Mesendoderm (in vitro differentiated cells): ENCODE data around the gene YTHDF1.

Experiments used
- DNase-seq: peaks from one replicate; pipeline ENCODE4 v3.0.0; 2013
- H2AK5ac ChIP-seq: 2 replicates; pipeline ENCODE4 v1.6.1; 2013; ENCODE audit warnings: low read length, inconsistent platforms
- H2BK120ac ChIP-seq: 2 replicates; pipeline ENCODE4 v1.6.1; 2013; ENCODE audit warnings: low read depth, mild to moderate bottlenecking, low read length, moderate library complexity, mixed read lengths
- H2BK15ac ChIP-seq: replicated peaks from 2 replicates; pipeline ENCODE4 v1.6.1; 2013; ENCODE audit warnings: low read depth, mild to moderate bottlenecking, moderate library complexity
- H2BK5ac ChIP-seq: 2 replicates; pipeline ENCODE4 v1.6.1; 2013; ENCODE audit warnings: low read length, inconsistent platforms
- H3K18ac ChIP-seq: 2 replicates; pipeline ENCODE4 v1.6.1; 2013; ENCODE audit warnings: mild to moderate bottlenecking, low read length, mixed read lengths
- H3K23ac ChIP-seq: one replicate; pipeline ENCODE4 v1.6.1; 2013; ENCODE audit warnings: low read length
- H3K27ac ChIP-seq: 2 replicates; pipeline ENCODE4 v1.5.1; 2013; ENCODE audit warnings: low read depth, mild to moderate bottlenecking, inconsistent platforms, low read length, moderate library complexity
- H3K27me3 ChIP-seq: 2 replicates; pipeline ENCODE4 v1.6.1; 2013; ENCODE audit warnings: low read length, control low read depth, mild to moderate bottlenecking, inconsistent platforms; ENCODE audit not compliant: insufficient read depth, poor library complexity
- H3K36me3 ChIP-seq: 2 replicates; pipeline ENCODE4 v1.6.1; 2013; ENCODE audit warnings: low read length, inconsistent platforms; ENCODE audit not compliant: control insufficient read depth, insufficient read depth
- H3K4ac ChIP-seq: one replicate; pipeline ENCODE4 v1.6.1; 2013; ENCODE audit warnings: low read depth, mild to moderate bottlenecking, low read length, moderate library complexity
- H3K4me1 ChIP-seq: 2 replicates; pipeline ENCODE4 v1.6.1; 2013; ENCODE audit warnings: low read depth, low read length, inconsistent platforms; ENCODE audit not compliant: control insufficient read depth
- H3K4me2 ChIP-seq: 2 replicates; pipeline ENCODE4 v1.6.1; 2013; ENCODE audit warnings: low read length
- H3K4me3 ChIP-seq: 2 replicates; pipeline ENCODE4 v1.5.1; 2013; ENCODE audit warnings: mild to moderate bottlenecking, low read length
- H3K56ac ChIP-seq: one replicate; pipeline ENCODE4 v1.6.1; 2013; ENCODE audit warnings: low read length
- H3K79me1 ChIP-seq: 2 replicates; pipeline ENCODE4 v1.6.1; 2013; ENCODE audit warnings: low read length, inconsistent platforms
- H3K79me2 ChIP-seq: 2 replicates; pipeline ENCODE4 v1.6.1; 2013; ENCODE audit warnings: mild to moderate bottlenecking, low read length; ENCODE audit not compliant: control insufficient read depth, insufficient read depth
- H3K9ac ChIP-seq: 2 replicates; pipeline ENCODE4 v1.6.1; 2013; ENCODE audit warnings: low read length, inconsistent platforms
- H4K5ac ChIP-seq: one replicate; pipeline ENCODE4 v1.6.1; 2013; ENCODE audit warnings: low read length
- H4K8ac ChIP-seq: one replicate; pipeline ENCODE4 v1.6.1; 2013; ENCODE audit warnings: low read depth, mild to moderate bottlenecking, control low read depth, low read length, moderate library complexity
- whole genome bisulfite sequencing: extraction: QIAGEN DNeasy Blood & Tissue Kit; methylation state at CpG from one replicate; pipeline ENCODE4 v1.1.7; 2013; ENCODE audit warnings: low lambda C conversion rate, missing lambda C conversion rate; ENCODE audit not compliant: insufficient coverage; ENCODE audit errors: extremely low coverage; 5-methylcytosine and 5-hydroxymethylcytosine counted together

Gene YTHDF1

DNA sequence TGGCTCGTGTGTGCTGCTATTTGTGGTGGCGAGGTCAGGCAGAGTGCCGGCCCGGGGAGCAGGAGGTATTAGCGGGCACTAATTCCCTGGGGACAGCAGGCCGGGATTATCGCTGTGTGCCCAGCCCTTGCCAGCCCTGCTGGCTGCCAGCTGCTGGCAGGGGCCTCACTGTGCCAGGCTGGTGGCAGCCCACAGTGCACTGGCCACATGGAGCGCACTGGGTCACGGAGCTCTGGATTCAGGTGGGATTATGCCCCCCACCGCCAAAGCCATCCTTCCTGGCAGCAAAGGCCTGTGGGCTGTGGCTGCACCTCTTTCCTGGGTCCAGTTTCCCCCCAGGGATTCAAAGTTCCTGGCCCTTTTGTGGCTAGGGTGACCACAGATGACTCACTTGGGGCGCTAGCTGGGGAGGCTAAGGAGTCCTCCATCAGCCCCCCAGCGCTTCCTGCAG lies 59.7 kb downstream of the YTHDF1 start:
- no peak overlapping the region for H3K56ac ChIP-seq
- H2BK120ac ChIP-seq: no peak overlapping the region
- no peak for DNase-seq
- H3K36me3 ChIP-seq: no peaks in the 10 kb centered on the region
- no peak overlapping the region for H4K5ac ChIP-seq
- no peak overlapping the region for H3K4me3 ChIP-seq
- no peak overlapping the region for H3K27ac ChIP-seq
- no peak overlapping the region for H2BK5ac ChIP-seq
- no peak overlapping the region for H3K4me2 ChIP-seq
- H3K79me1 ChIP-seq: no peaks in the 10 kb centered on the region
- no peaks in the 10 kb centered on the region for H3K4me1 ChIP-seq
- H4K8ac ChIP-seq: no peak overlapping the region
- H3K23ac ChIP-seq: no peak overlapping the region
- H3K4ac ChIP-seq: no peak overlapping the region
- H3K9ac ChIP-seq: no peak overlapping the region
- no peak overlapping the region for H3K18ac ChIP-seq
- WGBS: no CpG with 5 or more reads among the region's 12 CpGs
- H2BK15ac ChIP-seq: no peak overlapping the region
- no peaks in the 10 kb centered on the region for H3K79me2 ChIP-seq
- no peaks in the 10 kb centered on the region for H3K27me3 ChIP-seq
- H2AK5ac ChIP-seq: no peak overlapping the region

DNA sequence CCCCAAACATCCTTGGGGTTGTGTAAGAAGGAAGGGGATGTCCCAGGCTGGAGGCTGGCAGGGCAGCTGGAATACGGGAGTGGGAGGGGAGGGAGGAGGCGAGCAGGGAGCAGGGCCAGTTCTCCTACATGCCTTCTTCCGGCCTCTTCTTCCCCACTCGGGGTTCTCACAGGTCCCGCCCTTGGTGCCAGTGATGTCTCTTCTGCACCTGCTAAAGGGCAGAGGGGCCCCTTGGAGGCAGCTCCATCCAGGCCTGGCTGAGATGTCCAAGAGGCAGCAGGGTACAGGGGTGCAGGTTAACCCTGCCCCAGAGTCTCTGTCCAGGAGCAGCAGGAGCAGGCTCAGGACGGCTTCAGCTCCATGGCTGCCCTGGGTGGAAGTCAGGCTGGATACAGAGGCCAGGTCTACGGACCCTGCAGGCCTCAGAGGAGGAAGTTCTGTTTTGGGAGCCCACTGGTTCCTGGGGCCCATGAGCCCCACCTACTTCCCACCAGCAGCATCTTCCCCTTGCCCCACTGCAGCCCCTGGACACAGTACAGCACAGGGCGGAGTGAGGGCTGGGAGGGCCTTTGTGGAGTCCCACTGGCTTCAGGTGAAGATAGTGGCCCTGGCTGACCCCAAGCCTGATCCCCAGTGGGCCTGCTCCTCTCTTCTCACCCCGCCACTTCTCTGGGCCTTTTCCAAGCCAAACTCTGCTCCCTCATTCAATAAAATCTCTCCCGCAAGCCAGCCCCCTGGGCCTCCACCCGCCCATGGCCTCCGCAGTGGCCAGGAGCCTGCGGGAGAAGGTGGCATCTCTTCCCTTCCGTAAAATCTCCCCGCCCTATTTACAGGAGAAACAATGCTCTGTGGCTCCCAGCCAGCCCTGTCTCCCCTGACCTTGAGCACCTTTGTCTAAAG lies 60.4 kb downstream of the YTHDF1 start:
- H3K9ac ChIP-seq: no peak overlapping the region
- no CpG with 5 or more reads among the region's 15 CpGs for WGBS
- no peaks in the 10 kb centered on the region for H3K79me1 ChIP-seq
- H3K4me1 ChIP-seq: no peaks in the 10 kb centered on the region
- no peak overlapping the region for H2BK120ac ChIP-seq
- no peak overlapping the region for H3K27ac ChIP-seq
- no peak overlapping the region for H2BK15ac ChIP-seq
- H3K56ac ChIP-seq: no peak overlapping the region
- no peaks in the 10 kb centered on the region for H3K27me3 ChIP-seq
- no peak for DNase-seq
- no peak overlapping the region for H3K18ac ChIP-seq
- H3K4ac ChIP-seq: no peak overlapping the region
- no peak overlapping the region for H2AK5ac ChIP-seq
- no peak overlapping the region for H3K4me3 ChIP-seq
- H4K5ac ChIP-seq: no peak overlapping the region
- H3K79me2 ChIP-seq: no peaks in the 10 kb centered on the region
- H3K4me2 ChIP-seq: no peak overlapping the region
- no peak overlapping the region for H2BK5ac ChIP-seq
- no peaks in the 10 kb centered on the region for H3K36me3 ChIP-seq
- no peak overlapping the region for H3K23ac ChIP-seq
- no peak overlapping the region for H4K8ac ChIP-seq

DNA sequence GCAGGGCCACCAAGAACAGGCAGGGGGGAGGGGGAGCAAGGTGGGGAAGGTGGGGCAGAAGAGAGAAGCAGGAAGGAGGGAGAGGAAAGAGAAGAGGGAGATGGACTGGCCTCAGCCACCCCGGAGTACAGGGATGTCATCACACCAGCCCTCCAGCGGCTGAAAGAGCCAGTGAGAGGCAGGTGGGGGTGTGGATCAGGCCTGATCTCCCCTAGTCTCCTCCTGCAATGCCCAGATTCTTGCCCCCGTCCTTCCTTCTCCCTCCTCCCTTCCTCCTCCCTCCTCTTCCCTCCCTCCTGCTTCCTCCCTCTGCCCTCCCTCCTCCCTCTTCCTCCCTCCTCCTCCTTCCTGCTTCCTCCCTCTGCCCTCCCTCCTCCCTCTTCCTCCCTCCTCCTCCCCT lies 61.5 kb downstream of the YTHDF1 start:
- Histone ChIP-seq H2BK15ac (no peak overlapping the region), H2BK120ac (no peak overlapping the region), H3K23ac (no peak overlapping the region), H3K27ac (no peak overlapping the region), H3K27me3 (no peaks in the 10 kb centered on the region), H3K4me3 (no peak overlapping the region), H3K36me3 (no peaks in the 10 kb centered on the region), H3K56ac (no peak overlapping the region), H3K4me2 (no peak overlapping the region), H3K4ac (no peak overlapping the region), H4K5ac (no peak overlapping the region), H3K79me2 (no peaks in the 10 kb centered on the region), H4K8ac (no peak overlapping the region), H3K9ac (no peak overlapping the region), H2AK5ac (no peak overlapping the region), H2BK5ac (no peak overlapping the region), H3K79me1 (no peaks in the 10 kb centered on the region), H3K4me1 (no peaks in the 10 kb centered on the region), H3K18ac (no peak overlapping the region)
- no peak for DNase-seq
- no CpG with 5 or more reads among the region's 3 CpGs for WGBS

DNA sequence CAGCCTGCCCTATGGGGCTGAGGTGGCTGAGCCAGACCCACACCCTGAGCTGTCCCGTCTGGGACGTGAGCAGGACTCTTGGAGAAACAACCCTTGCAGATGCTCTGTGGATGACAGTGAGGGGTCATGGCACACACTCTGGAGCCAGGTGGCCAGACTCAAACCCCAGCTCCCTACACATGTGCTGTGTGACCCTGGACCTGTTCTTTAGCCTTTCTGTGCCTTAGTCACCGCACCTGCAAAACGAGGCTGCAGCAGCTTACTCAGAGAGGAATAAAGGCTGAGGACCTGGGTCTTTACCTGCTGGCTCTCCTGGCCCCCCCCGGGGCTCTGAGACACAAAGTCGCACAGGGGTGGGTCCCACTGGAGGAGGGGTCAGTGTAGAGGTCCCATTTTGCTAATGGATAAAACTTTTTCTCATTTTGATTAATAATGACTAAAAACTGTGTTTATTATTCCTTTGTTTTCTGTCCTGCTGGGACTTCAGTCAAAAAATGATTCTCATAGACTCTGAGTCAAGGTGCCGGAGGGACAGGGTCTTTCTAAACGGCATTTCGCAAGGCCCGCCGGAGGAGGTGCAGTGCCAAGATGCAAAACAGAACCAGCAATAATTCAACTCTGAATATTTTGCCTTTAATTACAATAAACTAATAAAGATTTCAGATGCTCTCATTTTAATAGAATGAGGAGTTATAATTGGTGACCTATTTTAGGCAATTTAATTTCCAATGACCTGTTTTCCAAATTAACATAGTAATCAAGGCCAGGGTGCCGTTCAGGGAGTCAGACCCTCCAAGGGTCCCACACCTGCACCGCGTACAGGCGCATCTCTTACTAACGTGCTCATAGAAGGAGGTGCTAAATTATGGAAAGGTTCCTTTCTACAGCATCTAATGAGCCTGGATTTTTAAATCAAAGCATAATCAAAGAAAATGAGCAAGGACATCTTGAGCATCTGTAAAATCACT lies 62.4 kb downstream of the YTHDF1 start:
- Histone ChIP-seq H3K4me2 (no peak overlapping the region), H4K8ac (no peak overlapping the region), H3K36me3 (no peaks in the 10 kb centered on the region), H2BK5ac (no peak overlapping the region), H3K18ac (no peak overlapping the region), H3K23ac (no peak overlapping the region), H2AK5ac (no peak overlapping the region), H3K79me1 (no peaks in the 10 kb centered on the region), H3K27ac (no peak overlapping the region), H3K27me3 (no peaks in the 10 kb centered on the region), H3K9ac (no peak overlapping the region), H3K4me3 (no peak overlapping the region), H2BK120ac (no peak overlapping the region), H3K4me1 (no peaks in the 10 kb centered on the region), H3K56ac (no peak overlapping the region), H3K79me2 (no peaks in the 10 kb centered on the region), H2BK15ac (no peak overlapping the region), H4K5ac (no peak overlapping the region), H3K4ac (no peak overlapping the region)
- no peak for DNase-seq
- WGBS: no CpG with 5 or more reads among the region's 16 CpGs

DNA sequence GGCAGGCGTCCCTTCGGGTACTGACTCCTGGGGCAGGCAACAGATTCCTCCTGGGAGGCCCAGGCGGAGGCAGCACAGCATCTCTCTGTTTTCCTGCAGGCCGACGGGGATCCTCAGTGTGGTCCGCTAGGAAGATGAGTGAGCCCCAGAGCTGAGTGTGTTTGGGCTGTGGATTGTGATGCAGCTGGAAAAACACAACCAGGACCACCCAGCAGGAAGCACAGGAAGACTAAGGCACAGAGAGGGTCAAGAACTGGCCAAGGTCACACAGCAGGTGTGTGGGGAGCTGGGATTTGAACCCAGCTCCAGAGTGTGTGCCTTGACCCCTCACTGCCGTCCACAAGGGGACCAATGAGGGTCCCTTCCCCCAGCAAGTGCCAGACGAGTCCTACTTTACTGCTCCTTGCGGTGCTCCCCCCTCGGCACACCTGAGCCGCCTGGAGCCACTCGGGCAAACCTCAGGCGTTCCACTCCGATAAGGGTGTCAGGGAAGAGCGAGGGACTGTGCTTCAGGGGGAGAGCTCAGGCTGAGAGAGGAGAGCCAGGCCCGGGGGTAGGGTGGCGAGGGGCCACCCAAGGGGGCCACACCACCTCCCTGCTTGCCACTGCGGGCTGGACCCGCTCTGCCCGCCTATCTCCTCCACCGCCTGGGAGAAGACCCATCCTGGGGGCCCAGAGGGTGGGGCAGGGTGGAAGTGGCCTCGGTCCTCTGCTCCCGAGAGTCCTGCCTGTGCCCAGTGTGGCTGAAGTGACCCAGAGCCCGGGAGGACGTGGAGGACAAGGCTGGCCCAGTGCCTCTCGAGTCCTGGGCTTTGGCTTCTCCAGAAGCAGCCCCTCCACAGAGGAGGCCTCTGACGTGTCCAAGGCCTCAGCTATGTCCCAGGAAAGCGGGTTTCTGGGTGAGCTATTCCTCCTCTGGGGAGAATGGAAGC lies 63.3 kb downstream of the YTHDF1 start:
- no CpG with 5 or more reads among the region's 28 CpGs for WGBS
- H4K8ac ChIP-seq: no peak overlapping the region
- no peak overlapping the region for H2BK120ac ChIP-seq
- DNase-seq: no peak
- H2AK5ac ChIP-seq: no peak overlapping the region
- H2BK5ac ChIP-seq: no peak overlapping the region
- no peak overlapping the region for H3K56ac ChIP-seq
- H3K4me2 ChIP-seq: no peak overlapping the region
- no peaks in the 10 kb centered on the region for H3K79me1 ChIP-seq
- H3K18ac ChIP-seq: no peak overlapping the region
- no peaks in the 10 kb centered on the region for H3K36me3 ChIP-seq
- H2BK15ac ChIP-seq: no peak overlapping the region
- no peak overlapping the region for H4K5ac ChIP-seq
- H3K27ac ChIP-seq: no peak overlapping the region
- H3K23ac ChIP-seq: no peak overlapping the region
- no peaks in the 10 kb centered on the region for H3K27me3 ChIP-seq
- H3K4ac ChIP-seq: no peak overlapping the region
- H3K9ac ChIP-seq: no peak overlapping the region
- H3K4me3 ChIP-seq: no peak overlapping the region
- H3K4me1 ChIP-seq: no peaks in the 10 kb centered on the region
- H3K79me2 ChIP-seq: no peaks in the 10 kb centered on the region
